Measurements from ENCODE around the gene CAPN12.

DNA sequence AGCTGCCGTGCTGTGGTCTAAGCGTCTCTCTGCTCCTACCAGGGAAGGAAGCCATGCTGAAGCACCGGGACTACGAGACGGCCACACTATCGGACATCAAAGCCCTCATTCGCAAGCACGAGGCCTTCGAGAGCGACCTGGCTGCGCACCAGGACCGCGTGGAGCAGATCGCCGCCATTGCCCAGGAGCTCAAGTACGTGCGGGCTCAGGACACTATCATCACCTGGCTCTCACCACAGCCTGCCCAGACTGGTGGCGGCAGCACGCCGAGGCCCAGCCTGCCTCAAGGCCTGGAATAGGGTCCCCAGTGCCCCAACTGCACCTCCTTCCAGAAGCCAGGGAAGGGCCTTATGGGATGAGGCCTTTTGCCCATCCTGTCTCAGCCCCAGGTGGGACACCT is 22.8 kb downstream of the CAPN12 start:
- TF ChIP-seq, protein P1, sequence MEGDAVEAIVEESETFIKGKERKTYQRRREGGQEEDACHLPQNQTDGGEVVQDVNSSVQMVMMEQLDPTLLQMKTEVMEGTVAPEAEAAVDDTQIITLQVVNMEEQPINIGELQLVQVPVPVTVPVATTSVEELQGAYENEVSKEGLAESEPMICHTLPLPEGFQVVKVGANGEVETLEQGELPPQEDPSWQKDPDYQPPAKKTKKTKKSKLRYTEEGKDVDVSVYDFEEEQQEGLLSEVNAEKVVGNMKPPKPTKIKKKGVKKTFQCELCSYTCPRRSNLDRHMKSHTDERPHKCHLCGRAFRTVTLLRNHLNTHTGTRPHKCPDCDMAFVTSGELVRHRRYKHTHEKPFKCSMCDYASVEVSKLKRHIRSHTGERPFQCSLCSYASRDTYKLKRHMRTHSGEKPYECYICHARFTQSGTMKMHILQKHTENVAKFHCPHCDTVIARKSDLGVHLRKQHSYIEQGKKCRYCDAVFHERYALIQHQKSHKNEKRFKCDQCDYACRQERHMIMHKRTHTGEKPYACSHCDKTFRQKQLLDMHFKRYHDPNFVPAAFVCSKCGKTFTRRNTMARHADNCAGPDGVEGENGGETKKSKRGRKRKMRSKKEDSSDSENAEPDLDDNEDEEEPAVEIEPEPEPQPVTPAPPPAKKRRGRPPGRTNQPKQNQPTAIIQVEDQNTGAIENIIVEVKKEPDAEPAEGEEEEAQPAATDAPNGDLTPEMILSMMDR (IDR thresholded peaks at IDR 0.05) = no peak
- TF ChIP-seq JUND (IDR thresholded peaks at IDR 0.05) (no peak), EP300 (IDR thresholded peaks at IDR 0.05; ENCODE audit: borderline replicate concordance in 1 of 2, low read depth in 1 of 2, low read length in 1 of 2) (no peak), SIN3A (IDR thresholded peaks at IDR 0.05; ENCODE audit: borderline replicate concordance, low read depth, low read length) (no peak)
- TF ChIP-seq, protein P2, sequence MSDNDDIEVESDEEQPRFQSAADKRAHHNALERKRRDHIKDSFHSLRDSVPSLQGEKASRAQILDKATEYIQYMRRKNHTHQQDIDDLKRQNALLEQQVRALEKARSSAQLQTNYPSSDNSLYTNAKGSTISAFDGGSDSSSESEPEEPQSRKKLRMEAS (IDR thresholded peaks at IDR 0.05; ENCODE audit: low read depth) = no peak
